AG04450 (cell line): ENCODE data around the gene DIP2C. TPM values are rescaled to one million over a fixed set of nuclear protein-coding genes. Genes with fewer than 3 reads are reported as not detected.

Source experiments
- CTCF ChIA-PET: fragments of 300-600, 350-600 bp; formaldehyde crosslinking; extraction: SDS; loops from one replicate; lab custom pipeline; 2022; ENCODE audit warnings: antibody characterized with exemption, inconsistent platforms; lab: Charles Lee
- POLR2A ChIA-PET: fragments of 350-600 bp; formaldehyde crosslinking; extraction: SDS; loops from one replicate; lab custom pipeline; 2021; ENCODE audit warnings: antibody characterized with exemption, inconsistent platforms; lab: Yijun Ruan, JAX
- DNase-seq: peaks from one replicate; pipeline ENCODE4 v3.0.0-alpha.2; 2011; ENCODE audit warnings: low read depth, low spot score
- H3K27ac ChIP-seq: one replicate; pipeline ENCODE4 v1.5.1; 2012; ENCODE audit warnings: low read depth, low read length, control low read depth
- H3K27me3 ChIP-seq: one replicate; pipeline ENCODE4 v1.6.0; 2012; ENCODE audit warnings: low read length; ENCODE audit not compliant: control insufficient read depth, insufficient read depth
- H3K4me3 ChIP-seq: 2 replicates; pipeline ENCODE4 v1.5.1; 2011; ENCODE audit warnings: mild to moderate bottlenecking, low read depth, low read length, control low read depth
- H3K9me3 ChIP-seq: 2 replicates; pipeline ENCODE4 v1.5.1; 2012; ENCODE audit warnings: low read length; ENCODE audit not compliant: control insufficient read depth, insufficient read depth
- CTCF ChIP-seq: IDR thresholded peaks from 2 replicates; pipeline ENCODE4 v1.5.1; 2011; ENCODE audit warnings: low read depth, low read length, control low read depth, inconsistent platforms
- polyA plus RNA-seq: library from polyadenylated mRNA; depleted of rRNA; stranded (reverse); fragments of >200 nt; gene quantifications from 2 replicates; pipeline ENCODE4 v1.2.3, GENCODE V29; 2011

DIP2C gene
- polyA plus RNA-seq, 1 experiment: 9.6 TPM

- DNase-seq: peak; percentile 32
- no peaks in the 10 kb centered on the region for H3K27me3 ChIP-seq
- ChIA-PET CTCF (no interaction called here), POLR2A (interaction anchor here (0.7 to 1.0 kb wide), 2 partner anchors 37 to 84 kb away, joined by 3 to 6 read pairs; no protein-coding TSS in a partner anchor)
- no peak overlapping the region for H3K4me3 ChIP-seq
- H3K27ac ChIP-seq: no peak overlapping the region
- no peak for TF ChIP-seq CTCF
- H3K9me3 ChIP-seq: peaks cover 2% of the 10 kb centered on the region; the same call in 1 of the 2 replicates
These were observed 402.3 kb downstream of the DIP2C start for GRCh38 chr10:287026-287709.

GRCh38 chr10:285216-285615, 404.3 kb downstream of the DIP2C start:
- Histone ChIP-seq H3K9me3 (peaks cover 2% of the 10 kb centered on the region; the same call in 1 of the 2 replicates), H3K27me3 (no peaks in the 10 kb centered on the region), H3K27ac (no peak overlapping the region), H3K4me3 (no peak overlapping the region)
- TF ChIP-seq CTCF: no peak
- ChIA-PET POLR2A (interaction anchor here (0.7 kb wide), 1 partner anchor 383 kb away, joined by 3 read pairs; no protein-coding TSS in a partner anchor), CTCF (no interaction called here)
- DNase-seq: no peak

DNA sequence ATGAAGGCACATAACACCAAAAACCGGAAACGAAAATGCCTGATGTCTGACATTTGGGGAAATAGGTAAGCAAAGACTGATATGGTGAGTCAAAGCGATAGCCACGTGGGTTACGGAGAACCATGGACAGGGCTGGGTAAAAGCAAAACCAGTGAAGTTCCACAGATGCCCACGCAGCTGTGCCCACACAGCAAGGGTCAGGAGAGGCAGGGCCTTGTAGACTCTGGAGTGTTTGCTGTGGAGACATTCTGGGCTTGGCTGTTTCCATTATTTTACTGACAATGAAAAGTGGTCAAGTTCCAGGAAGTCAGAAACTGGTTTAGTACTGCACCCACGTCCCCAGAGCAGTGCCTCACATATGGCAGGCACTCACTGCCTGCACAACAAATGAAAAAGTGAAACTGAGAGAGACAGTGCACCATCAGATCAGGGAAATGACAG, 405.5 kb downstream of the DIP2C start:
- no peak for DNase-seq
- ChIA-PET CTCF (no interaction called here), POLR2A (no interaction called here)
- Histone ChIP-seq H3K9me3 (peaks cover 2% of the 10 kb centered on the region; the same call in 1 of the 2 replicates), H3K4me3 (no peak overlapping the region), H3K27ac (no peak overlapping the region), H3K27me3 (no peaks in the 10 kb centered on the region)
- TF ChIP-seq CTCF: no peak

GRCh38 chr10:283140-283479, 406.4 kb downstream of the DIP2C start:
- H3K4me3 ChIP-seq: no peak overlapping the region
- ChIA-PET POLR2A (no interaction called here), CTCF (no interaction called here)
- no peaks in the 10 kb centered on the region; the same call in 1 of the 2 replicates for H3K9me3 ChIP-seq
- DNase-seq: no peak
- H3K27ac ChIP-seq: no peak overlapping the region
- TF ChIP-seq CTCF: no peak
- H3K27me3 ChIP-seq: no peaks in the 10 kb centered on the region

DNA sequence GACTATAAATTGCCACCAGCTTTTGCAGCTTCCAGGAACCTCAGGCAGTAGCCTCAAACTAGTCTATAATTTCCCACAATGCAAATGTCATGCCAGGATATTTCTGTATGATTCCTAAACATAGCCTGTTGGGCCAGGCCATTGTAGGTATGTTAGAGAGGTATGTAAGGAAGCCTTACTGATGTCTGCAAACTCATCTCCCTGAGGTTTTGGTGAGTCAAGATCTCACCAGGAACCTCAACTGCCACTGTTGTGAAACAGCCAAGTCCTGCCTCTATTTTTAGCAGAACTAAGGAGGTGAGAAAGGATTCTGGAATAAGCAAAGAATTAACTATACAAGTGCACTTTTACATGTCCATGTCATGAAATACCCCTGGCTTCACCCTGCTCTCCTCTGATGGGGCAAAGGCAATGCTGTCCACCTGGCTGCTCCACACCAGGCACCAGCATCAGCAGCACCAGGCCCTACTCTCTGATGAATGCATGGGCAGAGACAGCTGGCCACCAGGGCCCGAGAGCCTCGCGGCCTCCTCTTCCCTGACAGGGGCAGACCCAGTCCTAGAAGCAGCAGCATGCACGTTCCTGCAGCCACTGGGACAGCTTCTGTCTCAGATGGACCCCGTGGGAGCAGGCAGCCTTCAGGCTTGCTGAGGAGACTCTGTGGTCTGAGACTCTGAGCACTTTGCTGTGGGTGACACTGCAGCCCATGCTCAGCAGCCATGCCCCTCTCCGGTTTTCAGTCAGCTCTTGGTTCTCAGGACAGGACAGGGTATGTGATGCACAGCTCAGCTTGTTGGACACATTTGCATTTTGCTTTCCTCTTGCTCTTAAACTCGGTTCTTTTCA, 407.0 kb downstream of the DIP2C start:
- Histone ChIP-seq H3K27ac (peak overlapping the region; percentile 4), H3K9me3 (no peaks in the 10 kb centered on the region; the same call in 1 of the 2 replicates), H3K4me3 (no peak overlapping the region), H3K27me3 (no peaks in the 10 kb centered on the region)
- CTCF ChIA-PET: no interaction called here
- no peak for TF ChIP-seq CTCF
- DNase-seq: peak; percentile 7
- POLR2A ChIA-PET: no interaction called here
